Omental fat pad (tissue), 4 donors: ENCODE data around the gene EPB42. TPM values are rescaled to one million over a fixed set of nuclear protein-coding genes. Genes with fewer than 3 reads are reported as not detected.
A peak's percentile ranks its signal among the peaks of the same experiment; 100 is the strongest.

Experiments used
- ATAC-seq: fragments of 150-250 bp; one replicate; pipeline ENCODE4 v1.9.1; 2016; ENCODE audit warnings: mild to moderate bottlenecking, moderate library complexity; ENCODE audit not compliant: low FRiP score
- DNase-seq: peaks from one replicate; pipeline ENCODE4 v3.0.0-alpha.2; 2019; ENCODE audit warnings: low spot score
- CTCF ChIP-seq, 3 donors: fragments of 450-650 bp; IDR thresholded peaks; one replicate each; pipeline ENCODE4 v1.5.1; 2016 to 2017; ENCODE audit warnings: antibody characterized with exemption in 3 of 3, mild to moderate bottlenecking in 3 of 3, moderate library complexity in 2 of 3
- total RNA-seq, 4 donors: library from RNA; depleted of rRNA; stranded (reverse); fragments of >200 nt; gene quantifications; one replicate each; pipeline ENCODE4 v1.1.0, GENCODE V29; 2016

EPB42 gene
- total RNA-seq = 1 to 10 TPM in 3 of 4 donors, not detected in 1; 1.4 to 4.0 (median 3.0) TPM

- no peak for DNase-seq
- no peak for ATAC-seq
- TF ChIP-seq CTCF (IDR thresholded peaks at IDR 0.05) = no peak
These were observed at the start of gene EPB42 for GRCh38 chr15:43220991-43221403. TSS of gene EPB42 (minus strand) at chr15:43221018. CDS start at chr15:43220825, 193 bp downstream.

DNA sequence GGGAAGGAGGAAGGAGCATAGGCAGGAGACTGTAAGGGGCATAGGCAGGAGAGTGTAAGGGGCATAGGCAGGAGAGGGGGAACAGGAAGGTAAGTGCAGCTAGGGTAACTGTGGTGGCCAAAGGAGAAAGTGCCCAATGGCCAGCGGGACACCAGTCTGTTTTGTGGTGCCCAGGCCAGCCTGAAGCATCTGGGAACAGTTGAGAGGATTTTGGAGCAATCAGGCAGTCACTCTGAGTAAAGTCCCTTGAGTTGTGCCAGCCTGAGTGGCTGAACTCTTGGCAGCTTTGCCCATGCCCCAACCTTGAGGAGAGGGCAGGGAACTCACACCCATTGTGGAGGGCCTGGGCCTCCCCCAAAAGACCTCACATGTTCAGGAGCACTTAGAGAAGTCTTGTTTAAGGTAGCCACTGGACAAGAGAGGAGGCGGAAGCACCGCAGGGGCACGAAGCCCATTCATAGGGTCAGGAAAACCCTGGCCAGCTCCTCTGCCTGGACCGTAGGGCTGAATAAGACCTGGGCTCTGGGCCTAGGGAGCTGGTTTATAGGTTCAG, 49.4 kb upstream of the EPB42 start:
- no peak for TF ChIP-seq CTCF (IDR thresholded peaks at IDR 0.05)
- ATAC-seq (no peak), DNase-seq (no peak)

- no peak for DNase-seq
- ATAC-seq = peak; percentile 61
- no peak for TF ChIP-seq CTCF (IDR thresholded peaks at IDR 0.05)
These were observed 47.6 kb upstream of the EPB42 start for GRCh38 chr15:43268111-43269105.

DNA sequence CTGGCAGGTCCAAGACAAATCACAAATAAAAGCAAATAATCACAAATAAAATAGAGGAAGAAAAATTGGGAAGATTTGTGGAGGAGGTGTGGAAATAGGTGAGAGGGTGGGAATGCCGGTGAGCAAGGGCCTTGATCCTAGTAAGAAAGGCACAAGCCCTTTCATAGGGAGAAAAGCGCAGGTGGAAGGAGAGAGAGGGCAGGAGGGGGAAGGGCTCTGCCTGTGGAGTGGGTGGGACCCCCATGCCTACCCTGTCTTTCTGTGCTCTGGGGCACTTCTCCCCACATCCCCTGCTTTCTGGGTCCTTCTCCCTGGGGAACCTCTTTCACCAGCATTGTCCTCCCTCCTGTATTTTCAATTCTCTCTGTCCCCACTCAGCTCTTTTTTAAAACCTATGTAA, 46.6 kb upstream of the EPB42 start:
- ATAC-seq (no peak), DNase-seq (no peak)
- TF ChIP-seq CTCF (IDR thresholded peaks at IDR 0.05) = no peak

DNA sequence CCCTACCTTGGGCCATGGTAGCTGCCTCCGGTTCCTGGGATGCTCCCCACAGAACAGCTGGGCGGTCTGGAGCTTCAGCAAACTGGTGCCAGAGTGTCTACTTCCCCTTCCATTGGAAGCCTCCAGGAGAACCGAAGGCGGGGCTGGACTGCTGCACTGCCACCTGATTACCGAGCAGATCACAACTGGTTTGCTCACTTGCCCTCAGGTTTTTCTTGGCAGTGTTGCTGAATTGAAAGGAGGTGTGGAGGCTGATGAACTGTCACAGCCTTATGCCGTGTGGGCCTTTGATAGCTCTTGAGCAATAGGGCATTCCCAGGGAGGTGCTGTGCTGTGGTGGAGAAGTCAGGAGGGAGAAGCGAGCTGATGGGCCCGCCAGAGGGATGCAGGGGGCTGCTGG, 46.0 kb upstream of the EPB42 start, which contains the start of gene TGM5:
Gene TGM5 (minus strand): TSS at position 95 of the 400 bp plus-strand sequence. CDS start 79 bp downstream, at position 16.
- ATAC-seq = peak; percentile 74
- no peak for TF ChIP-seq CTCF (IDR thresholded peaks at IDR 0.05)
- DNase-seq = no peak

DNA sequence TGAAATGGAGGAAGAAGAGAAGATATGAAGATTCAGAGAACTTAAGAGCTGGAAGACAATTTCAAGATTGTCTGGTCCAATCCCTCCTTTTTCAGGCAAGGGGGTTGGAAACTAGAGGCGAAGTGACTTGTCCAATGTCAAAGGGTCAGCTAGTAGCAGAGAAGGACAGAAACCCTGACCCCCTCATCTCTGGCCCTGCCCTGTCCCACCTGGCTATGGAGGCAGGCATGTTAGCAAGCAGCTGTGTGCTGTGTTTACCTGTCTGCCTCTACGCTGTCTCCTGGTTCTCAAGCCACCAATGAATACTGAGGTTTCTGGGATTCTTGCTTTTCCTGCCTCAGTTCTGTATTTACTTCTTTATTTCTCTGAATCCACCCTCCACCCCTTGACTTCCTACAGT, 45.6 kb upstream of the EPB42 start:
- DNase-seq (no peak), ATAC-seq (no peak)
- no peak for TF ChIP-seq CTCF (IDR thresholded peaks at IDR 0.05)
